ENCODE results near the gene ABI2. TPM values are rescaled to one million over a fixed set of nuclear protein-coding genes. Genes with fewer than 3 reads are reported as not detected.

ABI2 gene
- total and polyA plus RNA-seq, 2 donors (not counting 1 experiment from before 2014, with no cell fraction given), result 32.2 to 60.9 TPM

- Histone ChIP-seq H3K4me2 (ENCODE audit: extremely low read depth, insufficient read depth, low read length) (peak overlapping the region; percentile 78), H3K4me1 (ENCODE audit: control insufficient read depth, extremely low read depth, insufficient read depth, low read length) (no peaks in the 10 kb centered on the region), H3K79me2 (ENCODE audit: control insufficient read depth, insufficient read depth, low read length) (peaks cover 52% of the 10 kb centered on the region), H3K4me3 (replicated peaks in 1 of 4; ENCODE audit: control extremely low read depth in 1 of 4, insufficient read depth in 1 of 4, low read depth in 3 of 4, low read length in 4 of 4) (peak overlapping the region; percentile 70 to 81 (median 77)), H3K9ac (ENCODE audit: insufficient read depth, low read length) (peak overlapping the region; percentile 78), H3K27me3 (ENCODE audit: control insufficient read depth, insufficient read depth, low read length) (no peaks in the 10 kb centered on the region), H3K27ac (ENCODE audit: insufficient read depth, low read length) (peak overlapping the region; percentile 78), H4K20me1 (ENCODE audit: control insufficient read depth, extremely low read depth, insufficient read depth, low read length) (no peaks in the 10 kb centered on the region), H2AFZ (ENCODE audit: low read length) (peak overlapping the region; percentile 31), H3K9me3 (ENCODE audit: control insufficient read depth, insufficient read depth, low read depth, low read length) (no peaks in the 10 kb centered on the region), H3K36me3 (ENCODE audit: control insufficient read depth, insufficient read depth, low read length) (no peaks in the 10 kb centered on the region)
- no peak for TF ChIP-seq CTCF (conservative IDR thresholded peaks at IDR 0.05 in 1 of 2, IDR thresholded peaks at IDR 0.05 in 1 of 2; ENCODE audit: low read depth in 1 of 2, low read length in 2 of 2)
- peak; percentile 17 to 43 for DNase-seq (ENCODE audit: low read depth in 2 of 2)
Observed at GRCh38 chr2:203328760-203329540, 756 bp downstream of the ABI2 start.

DNA sequence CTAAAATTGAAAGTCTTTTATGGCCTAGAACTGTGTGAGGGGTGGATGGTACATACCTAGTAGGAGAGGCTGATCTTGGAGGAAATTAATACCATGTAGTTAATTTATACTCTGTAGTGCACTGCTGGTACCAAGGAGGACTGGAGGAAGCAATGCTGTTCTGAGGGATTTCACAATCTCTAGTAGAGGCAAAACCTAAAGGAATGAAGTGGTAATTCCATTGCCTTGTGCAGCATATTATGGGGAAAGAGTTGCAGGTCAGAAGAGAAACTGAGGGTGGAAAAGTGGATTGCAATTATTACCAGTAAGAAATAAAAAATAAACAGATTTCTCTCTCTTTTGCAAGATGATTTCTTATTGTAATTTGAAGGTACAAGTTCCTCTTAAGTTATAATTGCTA is 2.2 kb downstream of the ABI2 start:
- DNase-seq (ENCODE audit: low read depth in 2 of 2), result peak; percentile 45 to 63
- Histone ChIP-seq H3K9ac (ENCODE audit: insufficient read depth, low read length) (no peak overlapping the region), H3K4me2 (ENCODE audit: extremely low read depth, insufficient read depth, low read length) (peak overlapping the region; percentile 55)

GRCh38 chr2:203338322-203338721 is 10.1 kb downstream of the ABI2 start:
- Histone ChIP-seq H3K27ac (ENCODE audit: insufficient read depth, low read length) (no peak overlapping the region), H3K36me3 (ENCODE audit: control insufficient read depth, insufficient read depth, low read length) (no peaks in the 10 kb centered on the region), H3K9ac (ENCODE audit: insufficient read depth, low read length) (no peak overlapping the region), H3K27me3 (ENCODE audit: control insufficient read depth, insufficient read depth, low read length) (no peaks in the 10 kb centered on the region), H3K4me2 (ENCODE audit: extremely low read depth, insufficient read depth, low read length) (no peak overlapping the region), H3K79me2 (ENCODE audit: control insufficient read depth, insufficient read depth, low read length) (peaks cover 70% of the 10 kb centered on the region), H2AFZ (ENCODE audit: low read length) (no peak overlapping the region), H3K4me3 (replicated peaks in 1 of 4; ENCODE audit: control extremely low read depth in 1 of 4, insufficient read depth in 1 of 4, low read depth in 3 of 4, low read length in 4 of 4) (no peak overlapping the region), H4K20me1 (ENCODE audit: control insufficient read depth, extremely low read depth, insufficient read depth, low read length) (peaks cover 2% of the 10 kb centered on the region), H3K9me3 (ENCODE audit: control insufficient read depth, insufficient read depth, low read depth, low read length) (no peaks in the 10 kb centered on the region), H3K4me1 (ENCODE audit: control insufficient read depth, extremely low read depth, insufficient read depth, low read length) (peaks cover 10% of the 10 kb centered on the region)
- no peak for DNase-seq (ENCODE audit: low read depth in 2 of 2)
- TF ChIP-seq EZH2 (IDR thresholded peaks at IDR 0.05; ENCODE audit: low read length, missing control alignments) (no peak), CTCF (conservative IDR thresholded peaks at IDR 0.05 in 1 of 2, IDR thresholded peaks at IDR 0.05 in 1 of 2; ENCODE audit: low read depth in 1 of 2, low read length in 2 of 2) (no peak)

More for the DNA sequence above, 2.2 kb downstream of the ABI2 start:
- no peak overlapping the region for H3K27ac ChIP-seq (ENCODE audit: insufficient read depth, low read length)
- H3K27me3 ChIP-seq (ENCODE audit: control insufficient read depth, insufficient read depth, low read length), result no peaks in the 10 kb centered on the region
- no peaks in the 10 kb centered on the region for H3K36me3 ChIP-seq (ENCODE audit: control insufficient read depth, insufficient read depth, low read length)
- H3K4me1 ChIP-seq (ENCODE audit: control insufficient read depth, extremely low read depth, insufficient read depth, low read length), result no peaks in the 10 kb centered on the region
- H2AFZ ChIP-seq (ENCODE audit: low read length), result no peak overlapping the region
- H4K20me1 ChIP-seq (ENCODE audit: control insufficient read depth, extremely low read depth, insufficient read depth, low read length), result no peaks in the 10 kb centered on the region
- H3K79me2 ChIP-seq (ENCODE audit: control insufficient read depth, insufficient read depth, low read length), result peaks cover 64% of the 10 kb centered on the region
- no peak for TF ChIP-seq CTCF (conservative IDR thresholded peaks at IDR 0.05 in 1 of 2, IDR thresholded peaks at IDR 0.05 in 1 of 2; ENCODE audit: low read depth in 1 of 2, low read length in 2 of 2)
- no peak for TF ChIP-seq EZH2 (IDR thresholded peaks at IDR 0.05; ENCODE audit: low read length, missing control alignments)
- peak overlapping the region; percentile 70 to 81 (median 77) for H3K4me3 ChIP-seq (replicated peaks in 1 of 4; ENCODE audit: control extremely low read depth in 1 of 4, insufficient read depth in 1 of 4, low read depth in 3 of 4, low read length in 4 of 4)
- no peaks in the 10 kb centered on the region for H3K9me3 ChIP-seq (ENCODE audit: control insufficient read depth, insufficient read depth, low read depth, low read length)

Measured in fibroblast of lung (primary cell).